ENCODE results near the gene TMPRSS7.

The TMPRSS7 gene

DNA sequence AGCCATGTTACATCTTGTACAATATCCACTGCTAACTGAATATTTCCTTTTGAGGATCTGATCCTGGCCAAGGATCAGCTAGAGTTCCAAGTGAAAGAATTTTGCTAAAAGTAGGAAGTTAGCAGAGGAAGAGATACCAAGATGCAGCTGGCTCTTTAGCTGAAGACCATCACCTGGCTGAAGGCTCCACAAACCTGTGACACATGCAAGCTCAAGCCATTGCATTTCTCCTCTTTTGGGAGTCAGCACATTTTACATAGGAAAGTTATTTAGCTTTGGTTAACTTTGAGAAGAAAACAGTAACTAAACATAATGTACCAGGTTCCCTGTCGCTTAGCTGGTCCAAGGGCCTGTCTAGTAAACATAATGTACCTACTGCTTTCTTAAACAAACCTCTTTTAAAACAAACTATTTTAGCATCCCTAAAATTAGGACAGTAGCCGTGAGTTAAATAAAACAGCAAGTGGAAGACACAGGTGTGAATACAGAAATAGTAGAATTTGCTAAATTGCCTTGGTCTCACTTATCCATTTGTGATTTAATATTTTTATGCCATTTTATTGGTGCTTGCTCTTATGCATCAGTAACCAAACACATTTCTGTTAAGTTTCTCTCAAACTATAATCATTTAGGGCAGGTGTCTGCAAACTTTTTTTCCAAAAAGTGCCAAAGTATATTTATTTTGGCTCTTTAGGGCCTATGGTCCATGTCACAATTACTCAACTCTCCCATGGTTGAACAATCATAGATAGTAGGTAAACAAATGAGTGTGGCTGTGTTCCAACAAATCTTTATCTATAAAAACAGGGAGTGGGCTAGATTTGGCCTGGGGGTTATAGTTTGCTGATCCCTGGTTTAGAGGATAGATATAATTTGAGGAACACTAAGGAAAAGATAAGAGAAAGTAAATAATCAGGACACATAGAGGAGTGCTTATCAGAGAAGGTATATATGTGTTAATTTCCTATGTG is 87.3 kb downstream of the TMPRSS7 start:
- TF ChIP-seq, protein P1, sequence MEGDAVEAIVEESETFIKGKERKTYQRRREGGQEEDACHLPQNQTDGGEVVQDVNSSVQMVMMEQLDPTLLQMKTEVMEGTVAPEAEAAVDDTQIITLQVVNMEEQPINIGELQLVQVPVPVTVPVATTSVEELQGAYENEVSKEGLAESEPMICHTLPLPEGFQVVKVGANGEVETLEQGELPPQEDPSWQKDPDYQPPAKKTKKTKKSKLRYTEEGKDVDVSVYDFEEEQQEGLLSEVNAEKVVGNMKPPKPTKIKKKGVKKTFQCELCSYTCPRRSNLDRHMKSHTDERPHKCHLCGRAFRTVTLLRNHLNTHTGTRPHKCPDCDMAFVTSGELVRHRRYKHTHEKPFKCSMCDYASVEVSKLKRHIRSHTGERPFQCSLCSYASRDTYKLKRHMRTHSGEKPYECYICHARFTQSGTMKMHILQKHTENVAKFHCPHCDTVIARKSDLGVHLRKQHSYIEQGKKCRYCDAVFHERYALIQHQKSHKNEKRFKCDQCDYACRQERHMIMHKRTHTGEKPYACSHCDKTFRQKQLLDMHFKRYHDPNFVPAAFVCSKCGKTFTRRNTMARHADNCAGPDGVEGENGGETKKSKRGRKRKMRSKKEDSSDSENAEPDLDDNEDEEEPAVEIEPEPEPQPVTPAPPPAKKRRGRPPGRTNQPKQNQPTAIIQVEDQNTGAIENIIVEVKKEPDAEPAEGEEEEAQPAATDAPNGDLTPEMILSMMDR (IDR thresholded peaks at IDR 0.05; ENCODE audit: borderline replicate concordance, control extremely low read depth, extremely low read depth, insufficient read depth, missing control alignments), result no peak
- in situ Hi-C loops (cut with MboI; ENCODE audit: low sequenced_read_pairs, unreplicated experiment), result no loop called here
- no peak for DNase-seq (ENCODE audit: low spot score)

DNA sequence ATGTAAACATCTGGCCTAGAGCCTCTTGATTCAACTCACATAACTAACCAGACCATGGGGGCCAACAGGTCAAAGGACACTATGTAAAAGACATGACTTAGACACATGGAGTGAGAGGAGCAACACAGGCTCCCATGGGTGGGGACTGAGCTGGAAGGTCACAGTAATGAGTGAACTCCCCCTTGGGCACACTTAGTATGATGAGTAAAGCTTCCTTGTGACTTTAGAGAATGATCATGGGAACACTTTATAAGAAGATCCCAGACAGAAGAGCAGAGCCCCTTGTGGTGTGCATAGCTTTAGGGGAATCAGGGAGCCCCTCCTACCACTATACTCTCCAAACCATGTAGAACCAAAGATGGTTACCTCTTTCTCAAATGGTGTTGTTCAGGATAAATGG is 88.3 kb downstream of the TMPRSS7 start:
- TF ChIP-seq, protein P1 (IDR thresholded peaks at IDR 0.05; ENCODE audit: borderline replicate concordance, control extremely low read depth, extremely low read depth, insufficient read depth, missing control alignments), result no peak
- no peak for DNase-seq (ENCODE audit: low spot score)
- in situ Hi-C loops (cut with MboI; ENCODE audit: low sequenced_read_pairs, unreplicated experiment), result no loop called here

DNA sequence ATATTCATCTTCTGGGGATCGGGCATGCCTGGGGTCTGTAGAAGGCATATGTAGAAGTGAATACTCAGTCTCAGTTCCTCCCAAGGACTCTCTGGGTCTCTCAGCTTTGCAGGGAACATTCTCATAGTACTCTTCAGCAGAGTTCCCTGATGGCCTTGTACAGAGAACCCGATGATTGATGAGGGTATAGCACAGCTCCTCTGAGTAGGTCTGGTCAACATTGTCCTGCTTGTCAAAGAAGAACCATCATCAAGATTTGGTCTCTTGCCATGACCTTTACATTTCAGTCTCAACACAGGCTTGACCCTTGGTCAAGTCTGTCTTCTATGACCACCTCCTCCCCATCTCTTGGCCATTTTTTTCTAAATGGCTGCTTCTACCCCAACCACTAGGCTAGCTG is 89.0 kb downstream of the TMPRSS7 start:
- no peak for DNase-seq (ENCODE audit: low spot score)
- in situ Hi-C loops (cut with MboI; ENCODE audit: low sequenced_read_pairs, unreplicated experiment), result no loop called here
- TF ChIP-seq, protein P1 (IDR thresholded peaks at IDR 0.05; ENCODE audit: borderline replicate concordance, control extremely low read depth, extremely low read depth, insufficient read depth, missing control alignments), result no peak

DNA sequence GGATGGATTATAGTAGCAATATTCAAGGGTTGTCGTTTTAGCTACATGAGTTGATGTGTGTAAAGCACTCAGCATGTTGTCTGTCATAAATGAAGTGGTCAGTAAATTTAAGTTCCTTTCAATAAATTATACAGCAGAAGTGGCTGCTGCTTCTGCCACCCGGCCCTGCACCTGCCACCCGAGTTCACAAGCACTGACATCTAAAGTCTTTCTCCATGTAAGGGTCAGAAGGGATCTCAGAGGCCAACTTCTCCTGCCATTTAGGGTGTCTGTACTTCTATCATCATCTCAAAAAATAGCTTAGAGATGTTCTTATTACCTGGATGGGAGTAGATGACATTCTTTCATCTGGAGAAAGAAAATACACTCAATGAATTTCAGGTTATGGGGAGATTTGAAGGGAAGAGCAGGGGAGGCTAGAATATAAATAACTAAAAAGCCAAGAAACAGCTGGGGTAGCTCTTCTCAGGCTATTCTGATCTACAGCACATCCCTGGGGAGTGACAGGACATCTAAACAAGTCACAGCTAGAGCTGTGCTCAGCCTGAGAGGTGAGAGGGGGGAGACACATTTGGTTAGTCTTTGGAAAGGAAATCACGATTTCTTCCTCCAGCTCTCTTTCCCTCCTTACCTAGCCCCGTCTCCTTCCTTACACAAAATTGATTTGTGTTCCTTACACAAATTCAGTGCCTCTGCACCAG is 90.5 kb downstream of the TMPRSS7 start:
- in situ Hi-C loops (cut with MboI; ENCODE audit: low sequenced_read_pairs, unreplicated experiment), result loop anchor here (25.0 kb wide), 1 partner anchor 862 kb away; the partner anchor contains the start of genes CD200R1 and GTPBP8
- TF ChIP-seq, protein P1 (IDR thresholded peaks at IDR 0.05; ENCODE audit: borderline replicate concordance, control extremely low read depth, extremely low read depth, insufficient read depth, missing control alignments), result no peak
- no peak for DNase-seq (ENCODE audit: low spot score)

DNA sequence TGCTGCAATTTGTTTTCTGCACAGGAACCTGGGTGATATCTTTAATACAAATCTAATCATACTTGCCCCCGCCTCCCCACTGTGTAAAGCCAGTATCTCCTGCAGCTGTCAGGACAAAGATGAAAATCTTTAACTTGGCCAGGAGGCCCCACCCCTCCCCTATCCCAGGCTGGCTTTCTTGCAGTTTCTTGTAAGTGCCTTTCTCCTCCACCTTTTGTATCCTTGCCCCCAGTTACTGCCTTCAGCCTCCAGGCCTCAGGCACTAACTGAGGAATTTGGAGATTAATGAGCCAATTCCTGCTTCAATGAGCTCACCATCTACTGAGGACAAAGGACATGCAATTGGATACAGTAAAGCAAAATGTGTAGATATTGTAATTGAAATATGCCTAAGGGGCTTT is 92.0 kb downstream of the TMPRSS7 start:
- no peak for DNase-seq (ENCODE audit: low spot score)
- in situ Hi-C loops (cut with MboI; ENCODE audit: low sequenced_read_pairs, unreplicated experiment), result loop anchor here (25.0 kb wide), 1 partner anchor 861 kb away; the partner anchor contains the start of genes CD200R1 and GTPBP8
- TF ChIP-seq, protein P1 (IDR thresholded peaks at IDR 0.05; ENCODE audit: borderline replicate concordance, control extremely low read depth, extremely low read depth, insufficient read depth, missing control alignments), result no peak

Measured in GM13976 (cell line).